ENCODE results near the gene AFAP1L2.

The AFAP1L2 gene

DNA sequence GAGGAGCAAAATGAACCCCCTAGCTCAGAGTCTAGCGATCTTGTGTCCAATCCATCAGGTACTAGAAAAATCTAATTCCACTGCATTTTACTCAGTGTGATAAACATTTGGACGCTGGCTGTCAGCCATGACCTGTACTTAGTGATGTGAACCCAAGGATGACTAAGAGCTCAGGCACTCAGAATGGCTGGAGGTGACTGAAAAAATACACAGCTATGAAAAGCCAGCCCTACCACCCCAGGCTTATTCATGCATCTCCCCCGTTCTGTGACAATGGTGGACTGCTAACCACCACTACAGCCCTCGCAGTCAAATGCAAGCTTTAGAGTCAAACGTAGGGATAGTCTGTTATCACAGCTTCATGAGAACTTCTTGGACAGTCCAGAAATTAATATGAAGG is 14.9 kb downstream of the AFAP1L2 start:
- DNase-seq, result no peak

DNA sequence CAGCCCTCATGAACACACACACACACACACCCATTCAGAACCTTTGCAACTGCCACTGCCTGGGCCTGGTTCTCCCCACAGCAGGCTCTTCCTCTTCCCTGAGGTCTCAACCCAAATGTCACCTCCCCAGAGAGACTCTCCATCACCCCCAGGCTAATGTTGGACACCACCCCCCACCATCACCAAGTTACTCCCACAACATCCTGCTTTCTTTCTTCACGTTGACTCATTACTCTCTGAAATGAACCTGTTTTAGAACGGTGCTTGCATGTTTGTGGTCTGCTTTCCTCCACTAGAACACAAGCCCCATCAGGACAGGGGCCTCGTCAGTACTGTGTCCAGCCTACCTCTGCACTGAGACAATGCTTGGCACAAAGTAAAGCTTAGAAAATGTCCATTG is 16.0 kb downstream of the AFAP1L2 start:
- no peak for DNase-seq

GRCh38 chr10:114387784-114388183 is 16.5 kb downstream of the AFAP1L2 start:
- DNase-seq, result no peak

DNA sequence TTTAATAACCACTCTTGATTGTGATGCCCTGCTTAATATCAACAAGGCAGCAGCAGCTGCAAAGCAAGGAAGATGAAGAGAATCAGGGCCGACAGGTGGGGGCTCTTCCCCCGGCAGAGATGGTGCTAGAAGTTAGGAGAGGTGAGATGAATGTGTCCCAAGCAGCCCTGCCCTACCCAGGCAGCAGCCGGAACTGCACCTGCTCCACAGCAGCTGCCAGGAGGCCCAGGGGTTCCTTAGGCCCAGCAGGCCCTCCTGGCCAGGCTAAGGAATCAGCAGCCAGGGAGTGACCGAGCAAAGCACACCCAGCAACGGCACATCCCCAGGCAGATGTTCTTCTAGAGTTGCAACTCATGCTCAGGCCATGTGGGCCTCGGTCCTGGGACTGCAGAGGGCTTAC is 17.9 kb downstream of the AFAP1L2 start:
- DNase-seq, result no peak

DNA sequence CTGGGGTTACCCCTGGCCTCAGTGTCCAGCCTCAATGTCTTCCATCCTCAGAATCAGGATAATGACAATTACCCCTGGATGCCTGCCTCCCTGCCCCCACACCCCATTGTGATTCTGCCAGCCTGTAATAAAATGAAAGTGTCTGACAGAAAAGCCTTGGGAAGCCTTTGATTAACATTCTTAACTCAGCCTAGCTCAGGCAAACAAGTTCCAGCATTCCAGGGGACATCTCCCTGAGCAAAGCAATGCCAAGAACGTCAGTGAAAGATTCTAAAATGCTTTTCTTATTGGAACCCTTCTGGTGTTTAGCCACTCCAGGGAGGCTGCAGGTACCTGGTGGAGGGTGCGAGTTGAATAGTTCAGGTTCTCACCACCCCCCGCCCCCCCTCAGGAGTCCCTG is 18.7 kb downstream of the AFAP1L2 start:
- DNase-seq, result no peak

GRCh38 chr10:114384601-114385000 is 19.7 kb downstream of the AFAP1L2 start:
- DNase-seq, result no peak

GRCh38 chr10:114384181-114384580 is 20.1 kb downstream of the AFAP1L2 start:
- DNase-seq, result no peak

DNA sequence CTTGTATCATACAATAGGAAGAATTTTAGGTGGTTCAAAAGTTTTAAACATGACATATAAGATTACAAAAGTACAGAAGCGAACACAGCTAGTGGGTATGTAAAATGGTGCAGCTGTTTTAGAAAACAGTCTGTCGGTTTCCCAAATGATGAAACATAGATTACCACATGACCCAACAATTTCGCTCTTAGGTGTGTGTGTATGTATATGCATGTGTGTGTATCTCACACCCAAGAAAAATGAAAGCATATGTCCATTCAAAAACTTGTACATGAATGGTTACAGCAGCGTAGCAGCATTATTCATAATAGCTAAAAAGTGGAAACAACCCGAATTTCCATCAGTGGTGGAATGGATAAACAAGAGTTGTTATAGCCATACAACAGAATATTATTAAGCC is 23.5 kb downstream of the AFAP1L2 start:
- DNase-seq, result no peak

GRCh38 chr10:114380060-114380459 is 24.2 kb downstream of the AFAP1L2 start:
- DNase-seq, result no peak

- DNase-seq, result no peak
Observed at GRCh38 chr10:114379631-114380041, 24.7 kb downstream of the AFAP1L2 start.

DNA sequence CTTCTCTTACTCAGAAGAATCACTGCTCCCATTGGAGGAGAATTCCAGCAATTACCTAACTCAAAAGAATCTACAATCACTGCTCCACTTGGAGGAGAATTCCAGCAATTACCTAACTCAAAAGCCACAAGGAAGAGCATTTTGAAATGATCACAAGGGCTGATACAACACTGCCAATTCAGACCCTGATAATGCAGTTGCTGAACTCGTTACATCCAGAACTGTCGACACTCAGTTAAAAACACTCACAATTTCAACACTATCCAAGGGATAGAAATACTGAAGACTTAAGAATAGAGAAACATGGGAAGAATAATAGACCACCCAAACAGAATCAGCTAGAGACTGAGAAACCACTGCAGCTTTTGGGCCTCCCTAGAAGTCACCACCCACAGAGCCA is 27.8 kb downstream of the AFAP1L2 start:
- no peak for DNase-seq

- DNase-seq, result no peak
Observed at GRCh38 chr10:114375047-114375446, 29.3 kb downstream of the AFAP1L2 start.

DNA sequence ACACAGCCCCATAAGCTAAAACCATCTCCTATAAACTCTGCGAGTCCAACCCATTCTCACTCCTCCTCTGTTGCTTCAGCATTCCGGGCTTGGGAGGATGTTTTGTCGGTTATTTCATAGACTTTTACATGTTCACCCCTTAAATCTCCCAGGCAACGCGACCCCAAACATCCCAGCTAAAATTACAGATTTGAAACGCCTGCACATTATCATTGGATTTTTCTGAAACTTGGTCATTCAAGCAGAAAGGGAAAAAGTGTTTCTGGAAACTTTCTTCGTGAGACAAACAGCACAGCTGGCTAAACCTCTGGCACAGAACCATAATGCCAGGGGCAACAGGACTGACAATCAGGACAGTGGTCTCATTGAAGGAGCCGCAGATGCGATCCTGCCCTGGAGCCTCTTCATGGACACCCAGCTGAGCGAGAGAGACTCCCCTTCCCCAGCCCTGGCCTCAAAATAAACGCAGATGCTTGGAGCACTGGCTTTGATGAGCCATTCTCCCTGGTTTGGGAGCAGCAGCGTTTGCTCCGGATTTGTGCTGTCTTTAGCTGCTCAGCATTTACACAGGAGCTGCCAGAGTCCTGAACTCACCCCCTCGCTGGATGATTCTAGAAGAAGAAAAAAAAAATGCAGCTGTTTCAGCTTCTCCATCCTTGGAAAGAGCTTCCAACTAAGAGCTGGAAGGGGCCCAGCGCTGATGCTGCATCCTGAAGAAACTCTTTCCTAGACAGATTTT is 30.1 kb downstream of the AFAP1L2 start:
- DNase-seq, result no peak

GRCh38 chr10:114373631-114374030 is 30.7 kb downstream of the AFAP1L2 start:
- DNase-seq, result no peak

DNA sequence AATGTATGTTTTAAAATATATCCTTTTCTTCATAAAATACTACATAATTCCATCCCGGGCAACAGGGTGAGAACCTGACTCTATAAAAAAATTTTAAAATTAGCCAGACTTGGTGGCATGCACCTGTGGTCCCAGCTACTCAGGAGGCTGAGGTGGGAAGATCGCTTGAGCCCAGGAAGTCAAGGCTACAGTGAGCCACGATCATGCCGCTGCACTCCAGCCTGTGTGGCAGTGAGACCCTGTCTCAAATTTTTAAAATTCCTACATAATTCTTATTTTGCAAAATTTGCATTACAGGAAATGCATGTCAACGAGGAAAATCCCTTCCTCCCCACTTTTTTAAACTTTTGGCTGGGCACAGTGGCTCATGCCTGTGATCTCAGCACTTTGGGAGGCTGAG is 31.3 kb downstream of the AFAP1L2 start:
- DNase-seq, result no peak

- no peak for DNase-seq
Observed at GRCh38 chr10:114372179-114372578, 32.1 kb downstream of the AFAP1L2 start.

DNA sequence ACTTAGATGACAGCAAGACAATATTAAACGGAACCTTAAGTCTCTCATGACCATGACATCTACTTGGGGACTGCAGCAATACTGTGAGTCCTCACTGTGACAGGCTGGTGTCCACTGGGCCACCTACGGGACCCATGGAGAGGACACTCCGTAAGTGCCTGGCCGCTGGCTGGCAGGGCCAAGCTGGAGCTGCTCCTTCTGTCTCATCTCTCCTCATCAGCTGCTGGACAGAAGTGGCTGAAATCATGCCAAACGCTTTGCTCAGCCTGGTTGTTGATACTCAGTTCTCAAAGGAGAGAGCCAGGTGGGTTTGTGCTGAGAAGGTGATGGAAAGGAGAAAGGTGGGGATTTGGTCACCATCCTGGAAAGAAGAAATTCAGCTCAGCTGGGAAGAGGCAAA is 33.3 kb downstream of the AFAP1L2 start:
- no peak for DNase-seq

GRCh38 chr10:114370199-114370598 is 34.1 kb downstream of the AFAP1L2 start:
- no peak for DNase-seq

GRCh38 chr10:114368057-114368391 is 36.3 kb downstream of the AFAP1L2 start:
- no peak for DNase-seq

DNA sequence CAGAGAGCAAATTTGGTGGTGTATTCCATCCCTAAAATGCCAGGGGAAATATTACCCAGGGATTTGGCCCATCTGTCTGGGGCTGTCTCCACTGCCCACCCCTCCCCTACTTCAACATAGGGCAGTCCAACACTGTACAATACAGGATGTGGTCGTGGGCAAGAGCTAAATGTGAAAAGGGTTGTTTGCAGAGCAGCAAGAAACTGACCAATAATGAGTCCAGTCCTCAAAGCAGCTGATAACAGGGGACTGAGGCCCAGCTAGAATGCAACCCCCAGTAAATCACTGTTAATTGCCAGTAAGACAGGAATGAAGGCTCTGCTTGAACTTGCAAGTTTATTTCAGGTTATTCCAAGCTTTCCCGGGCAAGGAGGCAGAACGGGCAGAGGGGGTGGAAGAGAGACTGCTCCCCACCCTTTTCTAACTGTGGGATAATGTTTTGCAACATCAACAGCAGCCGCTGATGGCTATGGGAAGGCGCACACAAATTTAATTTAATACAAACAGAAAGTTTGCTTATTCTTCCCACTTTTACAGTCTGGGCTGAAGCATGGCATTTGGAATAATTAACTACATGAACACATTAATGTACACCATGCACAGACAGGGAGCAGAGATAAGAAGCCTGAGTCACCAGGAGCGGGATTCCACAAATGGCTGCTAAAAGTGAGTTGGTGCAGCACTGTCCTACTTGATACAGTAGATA is 36.8 kb downstream of the AFAP1L2 start:
- DNase-seq, result no peak

GRCh38 chr10:114364726-114365125 is 39.6 kb downstream of the AFAP1L2 start:
- no peak for DNase-seq

- DNase-seq, result no peak
Observed at GRCh38 chr10:114363745-114364454, 40.4 kb downstream of the AFAP1L2 start.

DNA sequence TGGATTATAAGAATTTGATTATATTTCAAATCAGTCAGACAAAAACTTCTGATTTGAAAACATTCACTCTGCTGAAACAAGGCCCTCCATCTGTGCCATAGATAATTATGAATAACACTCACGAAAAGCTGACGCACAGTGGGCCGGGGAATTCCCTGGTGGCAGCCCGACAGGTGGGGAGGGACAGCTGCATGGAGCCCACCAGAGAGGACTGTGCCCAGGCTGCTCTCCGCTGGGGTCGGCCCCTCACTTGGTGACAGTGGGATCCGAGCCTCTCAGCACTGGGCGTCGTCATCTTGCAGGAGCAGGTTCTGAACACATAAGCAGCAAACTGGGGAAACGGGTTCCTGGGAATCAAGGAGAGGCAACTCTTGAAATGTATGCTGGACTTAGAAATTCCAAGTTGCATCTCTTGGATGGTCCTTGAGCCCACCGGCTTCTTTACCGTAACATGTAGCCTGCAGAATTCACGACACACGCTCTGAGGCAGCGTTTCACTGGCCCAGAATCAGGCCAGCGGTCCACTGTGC is 41.4 kb downstream of the AFAP1L2 start:
- DNase-seq, result no peak

- DNase-seq, result no peak
Observed at GRCh38 chr10:114359953-114360345, 44.4 kb downstream of the AFAP1L2 start.
